Ishikawa (cell line): ENCODE measurements around the gene TMEM51.

Source experiments
- CEBPB ChIP-seq: IDR thresholded peaks from 2 replicates; pipeline ENCODE4 v1.6.1; 2012
- CREB1 ChIP-seq: IDR thresholded peaks from 2 replicates; pipeline ENCODE4 v1.6.1; 2012; ENCODE audit warnings: low read depth
- EGR1 ChIP-seq: IDR thresholded peaks from 2 replicates; pipeline ENCODE4 v1.6.1; 2012
- EP300 ChIP-seq: IDR thresholded peaks from 2 replicates; pipeline ENCODE4 v1.6.1; 2012; ENCODE audit warnings: borderline replicate concordance
- FOXM1 ChIP-seq: IDR thresholded peaks from 2 replicates; pipeline ENCODE4 v1.6.1; 2012; ENCODE audit warnings: low read depth, borderline replicate concordance
- NFIC ChIP-seq: IDR thresholded peaks from 2 replicates; pipeline ENCODE4 v1.6.1; 2012
- RAD21 ChIP-seq: IDR thresholded peaks from 2 replicates; pipeline ENCODE4 v1.6.1; 2012; ENCODE audit warnings: low read depth
- REST ChIP-seq: IDR thresholded peaks from 2 replicates; pipeline ENCODE4 v1.6.1; 2012; ENCODE audit warnings: low read depth, mild to moderate bottlenecking
- TAF1 ChIP-seq: IDR thresholded peaks from 2 replicates; pipeline ENCODE4 v1.6.1; 2012; ENCODE audit warnings: low read depth, mild to moderate bottlenecking
- TCF12 ChIP-seq: IDR thresholded peaks from 2 replicates; pipeline ENCODE4 v1.6.1; 2012; ENCODE audit warnings: low read depth
- TEAD4 ChIP-seq: IDR thresholded peaks from 2 replicates; pipeline ENCODE4 v1.6.1; 2012
- YY1 ChIP-seq: IDR thresholded peaks from 2 replicates; pipeline ENCODE4 v1.6.1; 2012; ENCODE audit warnings: low read depth
- ZBTB7A ChIP-seq: IDR thresholded peaks from 2 replicates; pipeline ENCODE4 v1.6.1; 2012; ENCODE audit warnings: low read depth
- TF ChIP-seq, protein P1 (sequence below): IDR thresholded peaks from 2 replicates; pipeline ENCODE4 v1.6.1; 2012
- TF ChIP-seq, protein P2 (sequence below): IDR thresholded peaks from 2 replicates; pipeline ENCODE4 v1.6.1; 2012

The TMEM51 gene

GRCh38 chr1:15148941-15149340 lies 4.6 kb upstream of the TMEM51 start:
- TF ChIP-seq RAD21: no peak
- TF ChIP-seq EP300: no peak
- no peak for TF ChIP-seq TAF1
- no peak for TF ChIP-seq NFIC
- no peak for TF ChIP-seq ZBTB7A
- TF ChIP-seq REST: no peak
- no peak for TF ChIP-seq YY1
- TF ChIP-seq, protein P1, sequence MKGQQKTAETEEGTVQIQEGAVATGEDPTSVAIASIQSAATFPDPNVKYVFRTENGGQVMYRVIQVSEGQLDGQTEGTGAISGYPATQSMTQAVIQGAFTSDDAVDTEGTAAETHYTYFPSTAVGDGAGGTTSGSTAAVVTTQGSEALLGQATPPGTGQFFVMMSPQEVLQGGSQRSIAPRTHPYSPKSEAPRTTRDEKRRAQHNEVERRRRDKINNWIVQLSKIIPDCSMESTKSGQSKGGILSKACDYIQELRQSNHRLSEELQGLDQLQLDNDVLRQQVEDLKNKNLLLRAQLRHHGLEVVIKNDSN: no peak
- no peak for TF ChIP-seq EGR1
- no peak for TF ChIP-seq TEAD4
- TF ChIP-seq CEBPB: no peak
- no peak for TF ChIP-seq CREB1
- no peak for TF ChIP-seq FOXM1
- TF ChIP-seq, protein P2, sequence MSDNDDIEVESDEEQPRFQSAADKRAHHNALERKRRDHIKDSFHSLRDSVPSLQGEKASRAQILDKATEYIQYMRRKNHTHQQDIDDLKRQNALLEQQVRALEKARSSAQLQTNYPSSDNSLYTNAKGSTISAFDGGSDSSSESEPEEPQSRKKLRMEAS: no peak
- TF ChIP-seq TCF12: no peak

DNA sequence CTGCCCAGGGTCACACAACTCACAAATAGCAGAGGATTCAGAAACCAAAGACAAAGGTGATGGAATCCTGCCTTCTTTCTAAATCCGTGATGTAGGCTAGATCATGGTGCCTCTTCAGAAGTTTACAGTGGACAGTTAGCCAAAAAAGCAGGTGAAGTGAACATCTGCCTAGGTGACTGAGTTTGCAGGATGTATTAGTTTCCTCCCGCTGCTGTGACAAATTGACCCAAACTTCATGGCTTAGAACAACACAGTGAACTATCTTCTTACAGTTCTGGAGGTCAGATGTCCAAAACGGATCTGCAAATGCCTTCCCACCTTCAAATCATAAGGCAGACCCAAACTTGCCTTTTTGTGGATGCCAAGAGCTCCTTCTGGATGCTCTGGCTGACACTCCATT lies 3.2 kb upstream of the TMEM51 start:
- TF ChIP-seq ZBTB7A (no peak), TEAD4 (no peak), CEBPB (no peak), CREB1 (no peak)

GRCh38 chr1:15151377-15151806 lies 2.2 kb upstream of the TMEM51 start:
- TF ChIP-seq EGR1 (no peak), TAF1 (no peak), TEAD4 (no peak), NFIC (no peak), YY1 (no peak), ZBTB7A (no peak), FOXM1 (no peak), EP300 (no peak), REST (no peak), CREB1 (no peak), TCF12 (no peak), RAD21 (no peak), CEBPB (no peak)
- TF ChIP-seq, protein P1: no peak
- TF ChIP-seq, protein P2: no peak

- TF ChIP-seq, protein P1: no peak
- TF ChIP-seq EP300 (no peak), CREB1 (no peak), CEBPB (no peak), EGR1 (no peak), YY1 (no peak), NFIC (no peak), TEAD4 (no peak), FOXM1 (no peak), ZBTB7A (no peak), REST (no peak), RAD21 (no peak), TAF1 (no peak), TCF12 (no peak)
- TF ChIP-seq, protein P2: no peak
These were observed 1.7 kb upstream of the TMEM51 start for GRCh38 chr1:15151871-15152270.
